Lung microvascular endothelial cell (primary cell): ENCODE data around the gene TUBGCP5. TPM values are rescaled to one million over a fixed set of nuclear protein-coding genes. Genes with fewer than 3 reads are reported as not detected.

ENCODE experiments used
- DNase-seq, 2 donors: peaks; one replicate each; pipeline versions ENCODE4 v3.0.0 to v3.0.0-alpha.2; 2010; ENCODE audit warnings: low read depth in 2 of 2
- total RNA-seq: library from RNA; depleted of rRNA; stranded (reverse); fragments of >200 nt; gene quantifications from 2 replicates; pipeline ENCODE4 v1.2.1, GENCODE V29; 2014

TUBGCP5 gene
- total RNA-seq, 1 donor from 2014 or later: 13.1 TPM

GRCh38 chr15:22954798-22955543, 84.4 kb downstream of the TUBGCP5 start:
- no peak for DNase-seq

- DNase-seq: no peak
Observed at GRCh38 chr15:22954326-22954725, 85.0 kb downstream of the TUBGCP5 start.

GRCh38 chr15:22952796-22953579, 86.4 kb downstream of the TUBGCP5 start:
- DNase-seq: no peak

- no peak for DNase-seq
Observed at GRCh38 chr15:22951381-22952280, 87.7 kb downstream of the TUBGCP5 start.

- no peak for DNase-seq
Observed at GRCh38 chr15:22951031-22951380, 88.4 kb downstream of the TUBGCP5 start.

- peak in 1 of 2 donors; percentile 35 for DNase-seq
Observed at GRCh38 chr15:22950256-22950990, 88.9 kb downstream of the TUBGCP5 start.

Other genes with a start within 250 kb of the TUBGCP5 start
- 46.0 and 52.4 TPM in 2 replicates for gene NIPA2, start 200.9 kb downstream of the TUBGCP5 start, total RNA-seq
- gene CYFIP1, start 59.2 kb downstream of the TUBGCP5 start, total RNA-seq: 64.3 and 65.2 TPM in 2 replicates
- gene GOLGA6L1, start 97.3 kb upstream of the TUBGCP5 start, total RNA-seq: not detected in 2 replicates